T-helper 22 cell (primary cell): ENCODE results near the gene CPSF4L.
A peak's percentile ranks its signal among the peaks of the same experiment; 100 is the strongest.

Experiments used
- DNase-seq: peaks from one replicate; pipeline ENCODE4 v3.0.0-alpha.2; 2020; ENCODE audit warnings: low read depth

Gene CPSF4L

GRCh38 chr17:73231841-73232586, 29.7 kb downstream of the CPSF4L start:
- peak; percentile 92 for DNase-seq

- no peak for DNase-seq
Observed at GRCh38 chr17:73231395-73231794, 30.3 kb downstream of the CPSF4L start.

- DNase-seq = no peak
Observed at GRCh38 chr17:73230088-73230487, 31.6 kb downstream of the CPSF4L start.

- DNase-seq = no peak
Observed at GRCh38 chr17:73228748-73229236, 32.9 kb downstream of the CPSF4L start.

- DNase-seq = no peak
Observed at GRCh38 chr17:73227944-73228343, 33.7 kb downstream of the CPSF4L start.

GRCh38 chr17:73227379-73227778, 34.3 kb downstream of the CPSF4L start:
- no peak for DNase-seq

- no peak for DNase-seq
Observed at GRCh38 chr17:73226556-73227172, 35.0 kb downstream of the CPSF4L start.

GRCh38 chr17:73224663-73225305, 36.9 kb downstream of the CPSF4L start:
- no peak for DNase-seq

- no peak for DNase-seq
Observed at GRCh38 chr17:73224237-73224636, 37.4 kb downstream of the CPSF4L start.

GRCh38 chr17:73223626-73224230, 38.0 kb downstream of the CPSF4L start:
- no peak for DNase-seq

GRCh38 chr17:73215447-73215846, 46.2 kb downstream of the CPSF4L start:
- no peak for DNase-seq

GRCh38 chr17:73214851-73215250, 46.8 kb downstream of the CPSF4L start:
- no peak for DNase-seq

GRCh38 chr17:73214008-73214407, 47.7 kb downstream of the CPSF4L start:
- DNase-seq = no peak

GRCh38 chr17:73211745-73212144, 49.9 kb downstream of the CPSF4L start:
- DNase-seq = peak; percentile 68

- no peak for DNase-seq
Observed at GRCh38 chr17:73210002-73210678, 51.5 kb downstream of the CPSF4L start.

- no peak for DNase-seq
Observed at GRCh38 chr17:73209436-73209835, 52.2 kb downstream of the CPSF4L start.

- DNase-seq = no peak
Observed at GRCh38 chr17:73208139-73208827, 53.4 kb downstream of the CPSF4L start.

GRCh38 chr17:73205459-73205961, 56.2 kb downstream of the CPSF4L start:
- no peak for DNase-seq

GRCh38 chr17:73203788-73204479, 57.7 kb downstream of the CPSF4L start:
- DNase-seq = peak; percentile 34

GRCh38 chr17:73203135-73203787, 58.4 kb downstream of the CPSF4L start:
- no peak for DNase-seq
